Measurements from ENCODE around the gene DAGLA.
A peak's percentile ranks its signal among the peaks of the same experiment; 100 is the strongest.

Gene DAGLA

DNA sequence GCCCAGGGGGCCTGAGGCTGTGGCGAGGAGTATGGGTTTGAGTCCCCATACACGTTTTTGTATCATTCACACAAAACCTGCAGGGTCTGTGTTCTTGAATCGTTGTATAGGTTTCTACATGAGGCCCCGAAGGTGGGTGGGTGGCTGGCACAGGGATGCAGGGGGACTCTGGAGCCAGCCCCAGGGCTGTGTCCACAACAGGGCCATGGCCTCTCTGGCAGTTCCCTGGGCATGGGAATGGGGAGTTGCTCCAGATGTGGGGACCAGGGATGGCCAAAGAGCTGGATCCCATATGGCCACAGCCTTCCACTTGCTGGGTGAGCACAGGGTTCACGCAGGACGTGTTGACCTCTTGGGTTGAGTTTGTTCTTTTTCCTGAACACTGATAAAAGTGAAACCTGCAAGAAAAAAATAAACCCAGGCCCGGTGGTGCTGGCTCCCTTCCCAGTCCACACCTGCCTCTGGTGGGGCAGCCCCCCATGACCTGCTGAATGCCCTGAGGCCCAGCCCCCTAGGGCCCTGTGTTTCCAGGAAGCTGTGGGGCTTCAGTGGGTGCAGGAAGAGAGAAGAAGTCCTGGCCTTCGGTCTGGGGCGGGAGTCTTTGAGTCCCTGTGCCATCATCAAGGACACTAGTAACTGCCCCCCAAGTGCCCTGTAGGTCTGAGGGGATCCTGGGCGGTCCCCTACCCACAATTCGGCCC is 88.3 kb downstream of the DAGLA start:
- no peak overlapping the region for H3K4me3 ChIP-seq (ENCODE audit: low read length)
- TF ChIP-seq ZNF274 (IDR thresholded peaks at IDR 0.05; ENCODE audit: low read depth, low read length), result no peak

DNA sequence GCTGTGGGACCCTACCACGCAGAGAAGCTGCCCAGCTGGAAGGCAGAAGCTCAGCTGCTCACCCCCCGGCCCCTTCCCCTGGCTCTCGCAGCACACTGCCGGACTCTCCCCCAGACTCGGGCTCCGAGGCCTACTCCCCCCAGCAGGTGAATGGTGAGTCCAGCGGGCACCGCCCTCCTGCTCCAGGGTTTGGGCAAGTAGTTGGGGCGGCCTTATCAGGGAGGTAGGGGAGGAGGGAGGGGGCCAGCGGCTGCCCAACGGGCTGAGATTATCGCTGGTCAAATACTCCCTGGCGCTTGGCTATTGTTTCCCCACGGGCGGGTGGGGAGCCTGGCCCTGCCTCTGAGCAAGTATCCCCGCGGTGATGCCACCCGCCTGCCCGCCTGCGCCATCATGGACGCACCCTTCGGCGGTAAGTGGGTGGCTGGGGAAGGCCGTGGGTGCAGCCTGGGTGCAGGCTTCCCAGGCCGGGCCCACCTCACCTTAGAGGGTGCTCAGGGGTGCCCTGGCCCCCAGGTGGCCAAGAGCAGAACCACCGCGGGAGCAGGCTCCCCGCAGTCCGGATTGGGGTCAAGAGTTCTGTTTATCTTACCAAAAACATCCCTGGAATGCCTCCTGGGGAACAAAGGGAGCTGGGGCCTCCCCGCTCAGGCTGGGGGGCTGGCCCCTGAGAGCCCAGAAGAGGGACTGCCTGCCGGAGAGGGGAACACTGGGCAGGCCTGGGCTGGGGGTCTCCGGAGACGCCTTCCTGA is 89.2 kb downstream of the DAGLA start:
- no peak overlapping the region for H3K4me3 ChIP-seq (ENCODE audit: low read length)
- TF ChIP-seq ZNF274 (IDR thresholded peaks at IDR 0.05; ENCODE audit: low read depth, low read length), result no peak

DNA sequence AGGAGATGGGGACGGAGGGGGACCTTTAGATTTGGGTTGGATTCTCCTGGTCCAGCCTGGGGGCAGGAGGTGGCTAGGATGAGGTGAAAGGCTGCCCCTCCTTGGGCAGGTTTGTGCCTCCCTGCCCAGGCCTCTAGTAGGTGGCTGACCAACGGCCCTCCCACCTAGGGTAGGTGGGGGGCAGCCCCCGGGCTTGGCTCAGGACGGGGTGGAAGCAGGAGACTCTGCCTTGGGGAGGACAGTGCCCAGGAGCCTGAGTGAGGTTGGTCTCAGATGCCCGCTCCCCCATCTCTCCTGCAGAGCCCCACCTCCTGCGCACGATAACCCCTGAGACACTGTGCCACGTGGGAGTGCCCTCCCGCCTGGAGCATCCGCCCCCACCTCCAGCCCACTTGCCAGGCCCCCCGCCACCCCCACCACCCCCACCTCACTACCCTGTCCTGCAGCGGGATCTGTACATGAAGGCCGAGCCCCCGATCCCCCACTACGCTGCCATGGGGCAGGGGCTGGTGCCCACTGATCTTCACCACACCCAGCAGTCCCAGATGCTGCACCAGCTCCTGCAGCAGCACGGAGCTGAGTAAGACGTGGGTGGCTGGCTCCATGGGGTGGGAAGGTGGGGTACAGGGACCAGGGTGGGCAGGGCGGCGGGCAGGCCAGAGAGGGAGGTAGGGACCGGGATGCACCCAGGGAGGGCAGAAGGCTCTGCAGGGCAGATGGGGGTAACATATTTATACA is 89.9 kb downstream of the DAGLA start:
- no peak overlapping the region for H3K4me3 ChIP-seq (ENCODE audit: low read length)
- no peak for TF ChIP-seq ZNF274 (IDR thresholded peaks at IDR 0.05; ENCODE audit: low read depth, low read length)

DNA sequence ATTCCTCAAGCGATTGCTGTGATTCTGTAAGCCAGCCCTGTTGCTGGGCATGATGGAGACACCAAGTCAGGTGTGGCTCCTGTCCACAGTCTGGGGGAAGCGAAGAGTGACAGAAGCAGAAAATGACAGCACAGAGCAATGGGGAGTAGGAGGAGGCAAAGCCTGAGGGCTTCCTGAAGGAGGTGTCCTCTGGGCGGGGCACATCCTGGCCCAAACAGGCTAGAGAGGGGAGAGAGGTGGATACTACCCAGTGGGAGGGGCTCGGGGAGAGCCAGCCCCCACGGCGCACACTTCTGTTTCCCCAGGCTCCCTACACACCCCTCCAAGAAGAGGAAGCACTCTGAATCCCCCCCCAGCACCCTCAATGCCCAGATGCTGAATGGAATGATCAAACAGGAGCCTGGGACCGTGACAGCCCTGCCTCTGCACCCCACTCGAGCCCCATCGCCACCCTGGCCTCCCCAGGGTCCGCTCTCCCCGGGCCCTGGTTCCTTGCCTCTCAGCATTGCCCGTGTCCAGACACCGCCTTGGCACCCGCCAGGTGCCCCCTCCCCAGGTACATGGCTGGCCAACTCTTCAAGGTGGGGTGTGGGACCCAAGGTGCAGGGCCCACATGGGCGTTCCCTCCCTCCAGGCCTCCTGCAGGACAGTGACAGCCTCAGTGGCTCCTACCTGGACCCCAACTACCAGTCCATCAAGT is 91.2 kb downstream of the DAGLA start:
- no peak for TF ChIP-seq ZNF274 (IDR thresholded peaks at IDR 0.05; ENCODE audit: low read depth, low read length)
- no peak overlapping the region for H3K4me3 ChIP-seq (ENCODE audit: low read length)

DNA sequence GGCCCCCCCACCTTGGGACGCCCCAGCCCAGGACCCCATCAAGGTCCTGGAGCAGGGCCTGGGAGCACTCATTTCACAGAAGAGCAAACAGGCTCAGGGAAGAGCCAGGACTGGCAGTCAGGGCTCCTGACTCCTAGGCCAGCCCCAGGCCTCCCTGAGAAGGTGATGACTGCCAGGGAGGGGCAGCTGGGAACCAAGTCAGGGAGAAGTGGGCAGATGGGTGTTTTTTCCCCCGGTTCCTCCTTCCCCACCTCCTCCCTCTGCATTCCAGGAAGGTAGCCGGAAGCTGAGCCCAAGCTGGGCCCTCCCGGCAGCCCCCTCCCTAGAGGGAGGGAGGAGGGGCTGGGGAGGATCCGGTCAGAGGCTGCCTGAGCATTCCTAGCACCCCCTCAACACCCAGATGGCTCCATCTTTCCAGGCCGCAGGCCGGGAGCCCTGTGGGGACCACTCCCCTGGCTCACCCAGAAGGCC is 91.8 kb downstream of the DAGLA start:
- no peak overlapping the region for H3K4me3 ChIP-seq (ENCODE audit: low read length)
- no peak for TF ChIP-seq ZNF274 (IDR thresholded peaks at IDR 0.05; ENCODE audit: low read depth, low read length)

DNA sequence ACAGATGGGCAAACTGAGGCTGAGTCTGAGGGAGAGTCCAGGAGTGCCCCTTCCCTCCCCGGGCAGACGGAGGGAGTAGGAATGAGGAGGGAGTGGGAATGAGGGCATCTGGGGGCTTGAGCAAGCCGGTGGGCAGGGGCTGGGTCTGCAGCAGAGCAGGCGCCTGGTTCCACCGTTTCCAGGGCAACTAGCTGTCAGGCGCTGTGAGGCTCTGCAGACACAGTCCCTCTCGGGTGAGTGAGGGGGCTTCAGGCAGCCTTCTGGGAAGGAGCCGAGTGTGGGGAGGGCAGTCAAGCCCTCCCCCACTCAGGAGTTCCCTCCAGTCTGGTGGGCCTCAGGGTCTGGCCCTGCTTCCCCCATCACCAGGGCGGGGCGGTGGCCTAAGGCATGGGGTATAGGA is 93.2 kb downstream of the DAGLA start:
- H3K4me3 ChIP-seq (ENCODE audit: low read length), result no peak overlapping the region
- TF ChIP-seq ZNF274 (IDR thresholded peaks at IDR 0.05; ENCODE audit: low read depth, low read length), result no peak

DNA sequence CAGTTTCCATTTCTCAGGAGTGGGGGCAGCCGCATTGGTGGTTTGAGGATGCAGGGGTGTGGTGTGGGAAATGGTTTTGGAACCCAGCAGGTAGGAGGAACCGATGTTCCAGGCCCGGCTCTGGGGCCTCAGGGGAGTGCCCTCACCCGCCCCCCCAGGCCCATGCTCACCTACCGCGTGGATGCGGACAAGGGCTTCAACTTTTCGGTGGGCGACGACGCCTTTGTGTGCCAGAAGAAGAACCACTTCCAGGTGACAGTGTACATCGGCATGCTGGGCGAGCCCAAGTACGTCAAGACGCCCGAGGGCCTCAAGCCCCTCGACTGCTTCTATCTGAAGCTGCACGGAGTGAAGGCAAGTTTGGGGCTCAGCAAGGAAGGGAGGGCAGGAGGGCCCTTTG is 93.6 kb downstream of the DAGLA start:
- no peak overlapping the region for H3K4me3 ChIP-seq (ENCODE audit: low read length)
- TF ChIP-seq ZNF274 (IDR thresholded peaks at IDR 0.05; ENCODE audit: low read depth, low read length), result no peak

DNA sequence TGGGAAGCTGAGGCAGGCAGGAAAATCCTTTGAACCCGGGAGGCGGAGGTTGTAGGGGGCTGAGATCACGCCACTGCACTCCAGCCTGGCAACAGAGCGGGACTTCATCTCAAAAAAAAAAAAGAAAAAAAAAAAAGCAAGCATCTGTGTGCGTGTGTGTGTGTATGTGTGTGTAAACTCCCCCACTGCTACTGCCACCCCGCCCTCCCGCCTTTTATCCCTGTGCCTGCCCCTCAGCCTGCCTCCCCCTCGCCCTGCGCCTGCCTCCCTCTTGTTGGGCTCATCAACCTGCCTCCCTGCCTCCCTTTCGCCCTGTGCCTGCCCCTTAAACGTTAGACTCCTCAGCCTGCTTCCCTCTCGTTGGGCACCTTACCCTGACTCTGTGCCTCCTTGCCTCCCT is 94.2 kb downstream of the DAGLA start:
- no peak overlapping the region for H3K4me3 ChIP-seq (ENCODE audit: low read length)
- no peak for TF ChIP-seq ZNF274 (IDR thresholded peaks at IDR 0.05; ENCODE audit: low read depth, low read length)

DNA sequence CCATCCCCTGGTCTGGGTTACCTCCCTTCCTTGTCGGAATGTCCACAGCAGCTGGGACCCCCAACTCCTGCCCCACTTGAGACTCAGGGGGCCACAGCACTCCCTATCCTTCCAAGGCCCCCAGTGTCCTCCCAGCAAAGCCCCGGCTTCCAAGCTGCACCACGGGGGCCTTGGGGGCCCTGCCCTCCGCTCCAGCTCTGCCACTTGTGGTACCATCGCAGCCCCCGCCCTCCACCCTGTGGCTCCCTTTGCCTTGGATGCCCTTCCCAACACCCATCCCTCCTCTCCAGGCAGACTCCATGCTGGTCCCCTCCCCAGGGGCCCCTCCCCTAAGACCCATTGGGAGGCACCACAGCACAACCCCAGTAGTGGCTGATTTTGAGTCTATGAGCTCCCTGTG is 94.9 kb downstream of the DAGLA start:
- no peak overlapping the region for H3K4me3 ChIP-seq (ENCODE audit: low read length)
- no peak for TF ChIP-seq ZNF274 (IDR thresholded peaks at IDR 0.05; ENCODE audit: low read depth, low read length)

DNA sequence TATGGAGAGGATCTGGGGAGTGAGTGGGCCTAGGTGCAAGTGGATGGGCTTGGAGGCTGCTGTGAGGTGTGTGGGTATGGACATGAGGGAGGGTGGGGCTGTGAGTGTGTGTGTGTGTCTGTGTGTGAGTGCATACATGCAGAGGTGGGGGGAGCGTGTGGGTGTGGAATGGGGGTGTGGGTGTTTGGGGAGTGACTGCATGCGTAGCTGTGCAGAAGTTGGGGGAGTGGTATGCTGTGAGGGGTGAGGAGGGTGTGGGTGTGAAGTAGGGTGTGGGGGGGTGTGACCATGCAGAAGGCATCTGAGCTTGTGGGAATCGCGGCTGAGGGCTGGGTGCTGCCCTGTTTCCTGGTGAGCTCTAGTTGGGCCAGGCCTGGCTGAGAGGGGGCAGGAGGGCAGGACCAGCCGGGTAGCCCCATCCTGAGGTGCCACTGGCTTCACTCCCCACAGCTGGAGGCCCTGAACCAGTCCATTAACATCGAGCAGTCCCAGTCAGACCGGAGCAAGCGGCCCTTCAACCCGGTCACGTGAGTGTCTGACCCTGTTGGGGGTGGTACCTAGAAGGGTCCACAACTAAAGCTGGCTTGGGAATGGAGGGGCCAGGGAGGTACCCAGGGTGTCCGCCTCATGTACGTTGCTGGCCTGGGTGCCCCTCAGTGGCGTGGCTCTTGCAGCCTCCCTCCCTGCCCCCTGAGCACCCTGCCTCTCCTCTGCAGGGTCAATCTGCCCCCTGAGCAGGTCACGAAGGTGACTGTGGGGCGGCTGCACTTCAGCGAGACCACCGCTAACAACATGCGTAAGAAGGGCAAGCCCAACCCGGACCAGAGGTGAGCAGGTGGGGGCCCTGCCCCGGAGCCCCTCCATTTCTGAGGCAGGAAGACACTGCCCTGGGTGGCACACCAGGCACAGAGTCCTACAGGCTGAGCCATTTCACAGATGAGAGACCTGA is 95.7 kb downstream of the DAGLA start:
- no peak overlapping the region for H3K4me3 ChIP-seq (ENCODE audit: low read length)
- TF ChIP-seq ZNF274 (IDR thresholded peaks at IDR 0.05; ENCODE audit: low read depth, low read length), result no peak

DNA sequence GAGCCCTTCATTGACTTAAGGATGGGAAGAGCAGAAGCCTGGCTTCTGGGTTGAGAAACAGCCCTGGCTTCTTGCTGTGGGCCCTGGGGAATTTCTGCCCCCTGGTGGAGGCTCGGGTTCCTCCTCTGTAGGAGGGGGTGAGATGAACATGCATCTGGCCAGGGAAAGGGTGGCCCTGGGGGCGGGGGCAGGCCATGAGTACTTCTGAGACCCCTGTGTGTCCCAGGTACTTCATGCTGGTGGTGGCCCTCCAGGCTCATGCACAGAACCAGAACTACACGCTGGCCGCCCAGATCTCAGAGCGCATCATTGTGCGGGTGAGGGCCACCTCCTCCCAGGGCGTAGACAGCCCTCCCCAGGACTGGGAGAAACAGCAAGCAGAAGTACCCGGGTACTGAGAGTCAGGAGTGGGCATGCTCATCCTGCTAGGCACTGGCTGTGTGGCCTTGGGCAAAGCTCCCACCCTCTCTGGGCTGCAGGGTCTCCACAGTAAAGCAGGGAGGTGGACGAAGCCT is 96.4 kb downstream of the DAGLA start:
- H3K4me3 ChIP-seq (ENCODE audit: low read length), result no peak overlapping the region
- TF ChIP-seq ZNF274 (IDR thresholded peaks at IDR 0.05; ENCODE audit: low read depth, low read length), result no peak

DNA sequence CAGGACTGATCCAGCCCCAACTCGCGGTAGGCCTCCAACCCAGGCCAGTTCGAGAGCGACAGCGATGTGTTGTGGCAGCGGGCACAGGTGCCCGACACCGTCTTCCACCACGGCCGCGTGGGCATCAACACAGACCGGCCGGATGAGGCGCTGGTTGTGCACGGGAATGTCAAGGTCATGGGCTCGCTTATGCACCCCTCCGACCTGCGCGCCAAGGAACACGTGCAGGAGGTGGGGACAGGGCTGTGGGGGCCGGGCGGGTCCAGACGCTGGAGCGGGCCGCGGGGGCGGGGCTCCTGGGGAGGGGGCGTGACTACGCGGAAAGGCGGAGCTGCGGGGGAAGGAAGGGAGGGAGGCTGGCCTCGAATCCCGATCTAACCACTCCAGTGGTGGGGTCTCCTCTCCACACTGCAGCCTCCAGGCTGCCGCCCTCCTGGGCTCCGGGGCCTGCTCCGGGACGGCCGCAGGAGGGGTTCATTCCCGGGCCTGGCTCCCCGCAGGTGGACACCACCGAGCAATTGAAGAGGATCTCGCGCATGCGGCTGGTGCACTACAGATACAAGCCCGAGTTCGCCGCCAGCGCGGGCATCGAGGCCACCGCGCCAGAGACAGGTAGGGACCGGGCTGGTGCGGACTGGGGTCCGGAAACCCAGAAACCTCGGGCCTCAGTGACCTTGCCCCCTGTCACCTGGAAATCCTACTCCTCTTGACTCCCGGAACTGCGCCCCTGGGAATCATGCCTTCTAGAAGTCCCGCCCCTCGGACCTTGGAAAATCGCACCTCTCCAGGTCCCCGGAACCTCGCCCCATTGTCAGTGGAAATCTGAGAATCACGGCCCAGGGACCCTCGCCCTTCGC is 97.3 kb downstream of the DAGLA start:
- no peak for TF ChIP-seq ZNF274 (IDR thresholded peaks at IDR 0.05; ENCODE audit: low read depth, low read length)
- peak overlapping the region; percentile 17; the same call in 1 of the 2 replicates for H3K4me3 ChIP-seq (ENCODE audit: low read length)
